ENCODE measurements around the gene OR2L5.

The OR2L5 gene, protein sequence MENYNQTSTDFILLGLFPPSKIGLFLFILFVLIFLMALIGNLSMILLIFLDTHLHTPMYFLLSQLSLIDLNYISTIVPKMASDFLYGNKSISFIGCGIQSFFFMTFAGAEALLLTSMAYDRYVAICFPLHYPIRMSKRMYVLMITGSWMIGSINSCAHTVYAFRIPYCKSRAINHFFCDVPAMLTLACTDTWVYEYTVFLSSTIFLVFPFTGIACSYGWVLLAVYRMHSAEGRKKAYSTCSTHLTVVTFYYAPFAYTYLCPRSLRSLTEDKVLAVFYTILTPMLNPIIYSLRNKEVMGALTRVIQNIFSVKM

DNA sequence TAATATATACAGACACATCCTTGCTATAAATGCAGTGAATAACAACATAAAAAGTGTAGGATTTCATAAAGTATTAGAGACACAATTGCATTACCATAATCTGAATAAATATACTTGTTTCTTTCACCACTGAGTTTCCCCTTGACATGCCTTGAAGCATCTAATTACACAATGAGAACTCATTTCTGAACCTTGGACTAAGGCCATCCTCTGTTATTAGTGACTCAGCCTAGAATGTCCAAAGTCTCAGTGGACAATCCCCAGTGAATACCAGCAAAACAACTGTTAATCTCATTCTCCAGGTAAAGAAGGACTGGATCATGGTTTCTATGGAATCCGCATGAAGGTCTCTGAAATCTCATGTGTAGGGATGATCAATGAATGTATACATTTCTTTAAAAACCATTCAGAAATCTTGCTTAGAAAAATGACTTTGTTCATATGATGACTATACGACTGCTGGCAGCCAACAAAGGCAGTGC, at the start of gene OR2L5:
Gene OR2L5 (plus strand): TSS at position 432 of the 482 bp plus-strand sequence. CDS start 8,288 bp downstream, outside the sequence.
- DNase-seq = no peak

DNA sequence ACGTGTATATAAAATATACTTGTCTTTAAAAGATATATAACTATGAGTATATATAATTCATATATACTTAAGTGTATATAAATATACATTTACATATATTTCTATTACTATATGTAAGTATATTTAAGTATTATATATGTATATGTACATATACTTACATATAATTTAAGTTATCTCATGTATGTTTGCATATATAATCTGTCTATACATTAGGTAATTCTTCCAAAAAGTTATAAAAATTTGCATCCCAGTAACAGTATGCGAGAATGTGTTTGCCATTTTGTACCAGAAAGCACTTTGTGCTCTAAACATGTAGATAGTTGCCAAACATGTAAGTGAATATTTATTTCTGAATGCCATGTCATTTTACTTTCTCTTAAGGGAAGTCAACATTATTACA, 48.5 kb upstream of the OR2L5 start, which contains the start of gene OR2AK2:
Gene OR2AK2 (plus strand): TSS at position 301 of the 400 bp plus-strand sequence. CDS start 144 bp downstream, outside the sequence.
- DNase-seq = no peak

GRCh38 chr1:247966532-247967204, 46.8 kb upstream of the OR2L5 start:
- no peak for DNase-seq

DNA sequence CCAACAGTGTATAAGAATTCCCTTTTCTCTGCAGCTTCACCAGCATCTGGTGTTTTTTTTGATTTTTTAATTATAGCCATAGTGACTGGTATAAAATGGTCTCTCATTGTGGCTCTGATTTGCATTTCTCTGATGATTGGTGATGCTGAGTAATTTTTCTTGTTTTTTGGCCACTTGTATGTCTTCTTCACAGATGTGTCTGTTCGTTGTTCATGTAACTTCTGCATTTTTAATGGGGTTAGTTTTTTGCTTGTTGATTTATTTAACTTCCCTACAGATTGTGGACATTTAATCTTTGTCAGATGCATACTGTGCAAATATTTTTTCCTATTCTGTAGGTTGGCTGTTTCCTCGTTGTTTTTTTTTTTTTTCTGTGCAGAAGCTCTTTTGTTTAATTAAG, 20.5 kb upstream of the OR2L5 start:
- DNase-seq = no peak

DNA sequence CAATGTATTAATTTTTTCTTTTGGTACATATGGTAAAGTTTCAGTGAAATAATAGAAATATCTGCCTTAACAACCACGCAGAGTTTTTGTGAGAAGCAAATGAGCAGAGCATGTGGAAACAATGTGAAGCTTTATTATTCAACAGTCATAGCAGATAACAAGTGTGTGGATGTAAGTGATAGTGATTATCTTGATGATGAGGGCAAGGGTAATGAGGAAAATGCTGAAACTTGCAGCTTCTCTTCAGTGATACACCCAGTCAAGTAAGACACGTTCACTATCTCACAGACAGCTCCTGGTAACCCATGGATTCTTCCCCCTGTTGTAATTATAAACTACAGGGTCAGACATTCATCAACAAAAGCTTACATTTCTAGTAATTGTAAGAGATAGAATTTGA, 14.6 kb upstream of the OR2L5 start:
- no peak for DNase-seq

GRCh38 chr1:248000169-248000568, 13.3 kb upstream of the OR2L5 start:
- no peak for DNase-seq

DNA sequence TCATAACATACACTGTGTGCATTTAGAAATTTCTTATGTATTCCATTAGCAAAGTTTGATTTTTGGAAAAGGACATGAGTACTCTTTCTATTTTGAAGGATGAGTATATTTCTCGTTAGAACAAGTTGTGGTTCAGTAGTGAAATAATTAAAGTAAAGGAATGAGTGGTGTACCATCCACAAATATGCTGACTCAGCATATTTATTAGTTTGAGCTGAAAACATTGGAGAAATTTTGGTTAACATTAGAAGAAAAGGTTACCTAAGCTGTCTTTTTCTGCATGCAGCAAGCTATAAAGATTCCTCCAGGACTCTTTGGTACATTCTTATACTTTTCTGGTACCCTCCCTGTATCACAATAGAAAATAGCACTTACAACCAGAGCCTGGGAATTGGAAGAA, 5.7 kb upstream of the OR2L5 start:
- DNase-seq = no peak

- no peak for DNase-seq
Measured at GRCh38 chr1:248009681-248010080, 3.8 kb upstream of the OR2L5 start.

DNA sequence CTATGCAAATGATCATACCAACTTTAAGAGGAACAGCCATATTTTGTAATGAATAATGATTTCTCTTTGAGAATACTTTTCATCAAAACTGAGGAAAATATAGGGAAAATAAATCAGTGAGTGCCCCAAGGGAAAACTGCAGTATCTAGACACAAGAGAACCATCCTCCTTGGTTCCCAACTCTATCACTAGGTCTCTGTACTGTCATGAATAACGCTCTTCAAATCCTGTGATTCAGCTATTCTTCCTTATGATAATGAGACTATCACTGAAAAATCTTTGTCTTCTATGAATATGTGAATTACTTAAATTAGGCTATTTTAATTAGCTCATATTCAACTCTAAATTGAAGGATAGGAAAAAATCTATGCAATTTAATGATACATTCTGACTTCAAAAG, 2.3 kb downstream of the OR2L5 start:
- DNase-seq = no peak

DNA sequence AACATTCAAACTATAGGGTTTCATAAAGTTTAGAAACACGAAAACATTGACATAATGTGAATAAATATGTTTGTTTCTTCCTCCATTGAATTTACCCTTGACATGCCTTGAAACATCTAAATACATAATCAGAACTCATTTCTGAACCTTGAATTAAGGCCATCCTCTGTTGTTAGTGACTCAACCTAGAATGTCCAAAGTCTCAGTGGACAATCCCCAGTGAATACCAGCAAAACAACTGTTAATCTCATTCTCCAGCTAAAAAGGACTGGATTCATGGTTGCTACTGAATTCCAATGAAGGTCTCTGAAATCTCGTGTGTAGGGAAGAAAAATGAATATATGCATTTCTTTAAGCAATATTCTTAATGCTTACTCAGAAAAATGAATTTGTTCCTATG, 16.3 kb downstream of the OR2L5 start, which contains the start of gene OR2L2:
Gene OR2L2 (plus strand): TSS at position 301 of the 400 bp plus-strand sequence. CDS start 8,198 bp downstream, outside the sequence.
- DNase-seq = no peak

- DNase-seq = no peak
Measured at GRCh38 chr1:248045209-248045608, 31.7 kb downstream of the OR2L5 start.

DNA sequence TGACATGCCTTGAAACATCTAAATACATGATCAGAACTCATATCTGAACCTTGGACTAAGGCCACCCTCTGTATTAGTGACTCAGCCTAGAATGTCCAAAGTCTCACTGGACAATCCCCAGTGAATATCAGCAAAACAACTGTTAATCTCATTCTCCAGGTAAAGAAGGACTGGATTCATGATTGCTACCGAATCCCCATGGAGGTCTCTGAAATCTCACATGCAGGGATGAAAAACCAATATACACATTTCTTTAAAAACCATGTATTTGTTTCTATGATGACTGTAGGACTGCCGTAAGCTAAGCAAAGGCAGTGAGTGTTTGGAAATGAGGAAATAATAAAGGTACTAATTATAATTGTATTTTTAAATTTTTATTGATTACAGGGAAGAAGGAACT, 33.1 kb downstream of the OR2L5 start, which contains the start of gene OR2L3:
Gene OR2L3 (plus strand): TSS at position 301 of the 400 bp plus-strand sequence. CDS start 13,846 bp downstream, outside the sequence.
- DNase-seq = no peak

DNA sequence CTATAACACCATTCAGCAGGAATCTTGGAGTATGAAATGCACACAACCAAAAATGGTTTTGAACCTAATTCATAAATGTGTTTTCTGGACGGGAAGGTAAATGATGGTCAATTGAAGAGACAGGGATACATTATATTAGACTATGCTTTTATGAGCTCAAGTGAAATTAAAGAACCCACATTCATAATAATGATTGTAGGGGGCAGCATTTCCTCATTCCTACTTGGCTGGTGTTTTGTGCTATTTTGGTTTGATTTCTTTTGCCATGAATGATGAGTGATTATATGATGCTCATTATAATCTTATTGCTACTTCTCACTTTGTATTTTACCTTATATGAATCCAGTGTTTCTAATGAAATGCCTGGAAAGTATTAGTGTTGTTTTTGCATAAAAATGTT, 33.5 kb downstream of the OR2L5 start:
- DNase-seq = no peak

DNA sequence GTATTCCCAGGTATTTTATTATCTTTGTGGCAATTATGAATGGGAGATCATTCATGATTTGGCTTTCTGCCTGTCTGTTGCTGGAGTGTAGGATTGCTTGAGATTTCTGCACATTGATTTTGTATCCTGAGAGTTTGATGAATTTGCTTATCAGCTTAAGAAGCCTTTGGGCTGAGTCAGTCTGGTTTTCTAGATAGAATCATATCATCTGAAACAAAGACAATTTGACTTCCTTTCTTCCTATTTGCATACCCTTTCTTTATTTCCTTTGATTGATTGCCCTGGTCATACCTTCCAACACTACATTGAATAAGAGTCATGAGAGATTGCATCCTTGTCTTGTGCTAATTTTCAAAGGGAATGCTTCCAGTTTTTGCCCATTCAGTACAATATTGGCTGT, 41.2 kb downstream of the OR2L5 start:
- DNase-seq = no peak

DNA sequence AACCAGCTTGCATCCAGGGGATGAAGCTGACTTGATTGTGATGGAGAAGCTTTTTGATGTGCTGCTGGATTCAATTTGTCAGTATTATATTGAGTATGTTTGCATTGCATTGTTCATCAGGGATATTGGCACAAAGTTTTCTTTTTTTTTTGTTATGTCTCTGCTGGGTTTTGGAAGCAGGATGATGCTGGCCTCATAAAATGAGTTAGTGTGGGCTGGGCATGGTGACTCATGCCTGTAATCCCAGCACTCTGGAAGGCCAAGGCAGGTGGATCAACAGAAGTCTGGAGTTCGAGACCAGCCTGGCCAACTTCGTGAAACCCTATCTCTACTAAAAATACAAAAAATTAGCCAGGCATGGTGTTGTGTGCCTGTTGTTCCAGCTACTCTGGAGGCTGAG, 41.8 kb downstream of the OR2L5 start:
- no peak for DNase-seq

DNA sequence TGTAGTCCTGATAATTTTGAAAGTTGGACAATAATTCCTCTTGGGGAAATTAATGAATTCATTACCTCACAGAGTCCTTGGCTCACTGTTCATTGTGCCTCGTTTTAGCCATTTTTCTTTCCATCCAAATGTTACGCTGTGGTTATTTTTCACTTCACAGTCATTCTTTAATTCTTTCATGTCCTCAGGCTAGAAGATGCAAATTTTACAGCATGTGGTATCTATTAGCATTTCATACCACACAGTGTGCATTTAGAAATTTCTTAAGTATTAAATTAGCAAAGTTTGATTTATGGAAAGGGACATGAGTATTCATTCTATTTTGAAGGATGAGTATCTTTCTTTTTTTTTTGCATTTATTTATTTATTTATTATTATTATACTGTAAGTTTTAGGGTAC, 51.6 kb downstream of the OR2L5 start:
- DNase-seq = no peak

DNA sequence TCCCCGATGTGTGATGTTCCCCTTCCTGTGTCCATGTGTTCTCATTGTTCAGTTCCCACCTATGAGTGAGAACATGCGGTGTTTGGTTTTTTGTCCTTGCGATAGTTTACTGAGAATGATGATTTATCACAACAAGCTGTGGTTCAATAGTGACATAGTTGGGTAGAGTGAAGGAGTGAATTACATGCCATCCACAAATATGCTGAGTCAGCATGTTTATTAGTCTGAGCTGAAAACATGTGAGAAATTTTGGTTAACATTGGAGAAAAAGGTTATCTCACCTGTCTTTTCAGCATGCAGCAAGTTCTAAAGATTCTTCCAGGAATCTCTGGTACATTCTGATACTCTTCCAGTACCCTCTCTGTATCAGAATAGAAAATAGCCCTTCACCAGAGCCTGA, 52.1 kb downstream of the OR2L5 start:
- DNase-seq = no peak
